DND-41 (cell line): ENCODE measurements around the gene AMIGO2.

Source experiments
- CTCF ChIP-seq: IDR thresholded peaks from 2 replicates; pipeline ENCODE4 v1.5.1; 2012; ENCODE audit warnings: borderline replicate concordance, low read length, moderate library complexity, mild to moderate bottlenecking; ENCODE audit not compliant: poor library complexity, severe bottlenecking; ENCODE audit errors: extremely low read depth
- EZH2 ChIP-seq: IDR thresholded peaks from 3 replicates; pipeline ENCODE4 v1.6.1; 2012; ENCODE audit warnings: borderline replicate concordance, low read depth, mild to moderate bottlenecking, moderate library complexity, low read length, inconsistent platforms; ENCODE audit not compliant: severe bottlenecking

GRCh38 chr12:47028981-47029708 is 50.6 kb downstream of the AMIGO2 start:
- TF ChIP-seq CTCF = no peak
- TF ChIP-seq EZH2 = no peak
